SK-N-MC (cell line): ENCODE results near the gene ZNF148.
A peak's percentile ranks its signal among the peaks of the same experiment; 100 is the strongest.

Experiments used
- DNase-seq: peaks from one replicate; pipeline ENCODE4 v3.0.0-alpha.2; 2011; ENCODE audit warnings: low read depth, low spot score
- H3K27ac ChIP-seq: fragments of 200-600 bp; sonication (generic); 2 replicates; pipeline ENCODE4 v1.5.1; 2016; ENCODE audit warnings: mixed run types
- H3K36me3 ChIP-seq: fragments of 200-600 bp; sonication (generic); 2 replicates; pipeline ENCODE4 v1.6.1; 2017; ENCODE audit warnings: antibody characterized with exemption, low read length, mixed read lengths; ENCODE audit not compliant: insufficient read depth
- H3K4me3 ChIP-seq: fragments of 200-600 bp; sonication (generic); 2 replicates; pipeline ENCODE4 v1.5.1; 2016
- H3K9ac ChIP-seq: fragments of 200-600 bp; sonication (generic); 2 replicates; pipeline ENCODE4 v1.8.0; 2017; ENCODE audit warnings: mixed run types, mixed read lengths; ENCODE audit not compliant: insufficient read length
- H3K9me3 ChIP-seq: fragments of 200-600 bp; sonication (generic); 2 replicates; pipeline ENCODE4 v1.6.1; 2017; ENCODE audit warnings: low read depth, mild to moderate bottlenecking, antibody characterized with exemption, low read length, moderate library complexity, mixed read lengths
- EZH2 ChIP-seq: fragments of 200-600 bp; sonication (generic); IDR thresholded peaks from one replicate; pipeline ENCODE4 v1.6.1; 2017; ENCODE audit warnings: antibody characterized with exemption
- FOXP2 ChIP-seq: optimal IDR thresholded peaks from 2 replicates; pipeline ENCODE3; 2011; ENCODE audit warnings: mild to moderate bottlenecking, moderate library complexity; ENCODE audit not compliant: insufficient read depth; ENCODE audit errors: extremely low read length, control extremely low read depth
- POLR2AphosphoS5 ChIP-seq: IDR thresholded peaks from 2 replicates; pipeline ENCODE4 v1.6.1; 2012; ENCODE audit warnings: mild to moderate bottlenecking, low read depth, low read length, borderline replicate concordance

The ZNF148 gene

GRCh38 chr3:125331243-125331642 is 43.9 kb downstream of the ZNF148 start:
- H3K9me3 ChIP-seq, result peaks cover 11% of the 10 kb centered on the region; the same call in 1 of the 2 replicates
- H3K27ac ChIP-seq, result 0 out of 2 replicates have a peak overlapping the region, but pooled peaks have one; percentile 11
- no peak overlapping the region for H3K9ac ChIP-seq
- peaks cover 57% of the 10 kb centered on the region for H3K36me3 ChIP-seq
- H3K4me3 ChIP-seq, result no peak overlapping the region
- no peak for DNase-seq
- TF ChIP-seq POLR2AphosphoS5 (no peak), FOXP2 (no peak), EZH2 (no peak)

- DNase-seq, result no peak
- no peak overlapping the region for H3K27ac ChIP-seq
- H3K9ac ChIP-seq, result no peak overlapping the region
- peaks cover 4% of the 10 kb centered on the region; the same call in 1 of the 2 replicates for H3K9me3 ChIP-seq
- TF ChIP-seq EZH2, result no peak
- peaks cover 53% of the 10 kb centered on the region for H3K36me3 ChIP-seq
- no peak overlapping the region for H3K4me3 ChIP-seq
These were observed 48.2 kb downstream of the ZNF148 start for GRCh38 chr3:125326957-125327356.

GRCh38 chr3:125325746-125326145 is 49.4 kb downstream of the ZNF148 start:
- H3K9ac ChIP-seq, result no peak overlapping the region
- no peaks in the 10 kb centered on the region for H3K9me3 ChIP-seq
- no peak overlapping the region for H3K4me3 ChIP-seq
- no peak overlapping the region for H3K27ac ChIP-seq
- DNase-seq, result no peak
- peaks cover 51% of the 10 kb centered on the region for H3K36me3 ChIP-seq
- TF ChIP-seq EZH2, result no peak
- no peak for TF ChIP-seq FOXP2
- TF ChIP-seq POLR2AphosphoS5, result no peak

GRCh38 chr3:125324341-125324740 is 50.8 kb downstream of the ZNF148 start:
- TF ChIP-seq FOXP2 (peak; percentile 17), POLR2AphosphoS5 (peak; percentile 14; the same call in 1 of the 2 replicates), EZH2 (no peak)
- Histone ChIP-seq H3K9ac (peak overlapping the region; percentile 15), H3K9me3 (no peaks in the 10 kb centered on the region), H3K36me3 (peaks cover 51% of the 10 kb centered on the region), H3K4me3 (peak overlapping the region; percentile 38), H3K27ac (peak overlapping the region; percentile 91)
- DNase-seq, result peak; percentile 72

- no peak for DNase-seq
- Histone ChIP-seq H3K27ac (peak overlapping the region; percentile 91), H3K36me3 (peaks cover 55% of the 10 kb centered on the region), H3K9me3 (no peaks in the 10 kb centered on the region), H3K9ac (no peak overlapping the region), H3K4me3 (no peak overlapping the region)
- TF ChIP-seq EZH2 (no peak), POLR2AphosphoS5 (no peak), FOXP2 (no peak)
These were observed 52.2 kb downstream of the ZNF148 start for GRCh38 chr3:125322917-125323316.

GRCh38 chr3:125322166-125322565 is 53.0 kb downstream of the ZNF148 start:
- DNase-seq, result peak; percentile 90
- peaks cover 53% of the 10 kb centered on the region for H3K36me3 ChIP-seq
- peak overlapping the region; percentile 32 for H3K4me3 ChIP-seq
- peaks cover under 1% of the 10 kb centered on the region; the same call in 1 of the 2 replicates for H3K9me3 ChIP-seq
- peak overlapping the region; percentile 91 for H3K27ac ChIP-seq
- H3K9ac ChIP-seq, result no peak overlapping the region
- TF ChIP-seq EZH2, result no peak
- TF ChIP-seq POLR2AphosphoS5, result peak; percentile 56; the same call in 1 of the 2 replicates
- TF ChIP-seq FOXP2, result no peak

- TF ChIP-seq POLR2AphosphoS5 (no peak), EZH2 (no peak), FOXP2 (no peak)
- peaks cover 3% of the 10 kb centered on the region; the same call in 1 of the 2 replicates for H3K9me3 ChIP-seq
- no peak for DNase-seq
- H3K27ac ChIP-seq, result no peak overlapping the region
- H3K36me3 ChIP-seq, result peaks cover 64% of the 10 kb centered on the region
- H3K9ac ChIP-seq, result no peak overlapping the region
- H3K4me3 ChIP-seq, result no peak overlapping the region
These were observed 55.4 kb downstream of the ZNF148 start for GRCh38 chr3:125319765-125320164.

- no peak overlapping the region for H3K27ac ChIP-seq
- no peak overlapping the region for H3K4me3 ChIP-seq
- DNase-seq, result no peak
- H3K9me3 ChIP-seq, result peaks cover 3% of the 10 kb centered on the region; the same call in 1 of the 2 replicates
- H3K9ac ChIP-seq, result no peak overlapping the region
- H3K36me3 ChIP-seq, result peaks cover 73% of the 10 kb centered on the region
- TF ChIP-seq POLR2AphosphoS5, result no peak
- TF ChIP-seq EZH2, result no peak
- no peak for TF ChIP-seq FOXP2
These were observed 56.3 kb downstream of the ZNF148 start for GRCh38 chr3:125318871-125319270.

- no peak for DNase-seq
- Histone ChIP-seq H3K4me3 (no peak overlapping the region), H3K9ac (no peak overlapping the region), H3K9me3 (peaks cover 3% of the 10 kb centered on the region; the same call in 1 of the 2 replicates), H3K36me3 (peaks cover 77% of the 10 kb centered on the region), H3K27ac (no peak overlapping the region)
- no peak for TF ChIP-seq FOXP2
- TF ChIP-seq POLR2AphosphoS5, result no peak
- no peak for TF ChIP-seq EZH2
These were observed 56.8 kb downstream of the ZNF148 start for GRCh38 chr3:125318167-125318865.
